H9 (cell line): ENCODE measurements around the gene PLB1. TPM values are rescaled to one million over a fixed set of nuclear protein-coding genes. Genes with fewer than 3 reads are reported as not detected.

Source experiments
- DNase-seq: peaks from one replicate; pipeline ENCODE4 v3.0.0-alpha.2; 2017
- H2AFZ ChIP-seq: one replicate; pipeline ENCODE4 v1.6.1; 2013; ENCODE audit warnings: mild to moderate bottlenecking, low read length, control low read depth, moderate library complexity
- H2AK5ac ChIP-seq: 2 replicates; pipeline ENCODE4 v1.6.1; 2013; ENCODE audit warnings: low read length, control low read depth, mixed read lengths; ENCODE audit not compliant: insufficient read length
- H2BK120ac ChIP-seq: one replicate; pipeline ENCODE4 v1.6.1; 2013; ENCODE audit warnings: low read depth, mild to moderate bottlenecking, low read length, control low read depth, inconsistent platforms; ENCODE audit not compliant: poor library complexity, severe bottlenecking
- H2BK12ac ChIP-seq: 2 replicates; pipeline ENCODE4 v1.6.1; 2013; ENCODE audit warnings: low read length, control low read depth, mixed read lengths, low read depth; ENCODE audit not compliant: insufficient read length
- H2BK15ac ChIP-seq: 2 replicates; pipeline ENCODE4 v1.6.1; 2013; ENCODE audit warnings: low read depth, low read length, control low read depth
- H2BK20ac ChIP-seq: one replicate; pipeline ENCODE4 v1.6.1; 2013; ENCODE audit warnings: low read depth, mild to moderate bottlenecking, low read length, control low read depth, inconsistent platforms; ENCODE audit not compliant: poor library complexity, severe bottlenecking
- H2BK5ac ChIP-seq: 2 replicates; pipeline ENCODE4 v1.6.1; 2013; ENCODE audit warnings: low read length, control low read depth, mixed read lengths; ENCODE audit not compliant: insufficient read length
- H3K14ac ChIP-seq: 2 replicates; pipeline ENCODE4 v1.6.1; 2013; ENCODE audit warnings: low read length, control low read depth; ENCODE audit not compliant: insufficient read depth
- H3K18ac ChIP-seq: 2 replicates; pipeline ENCODE4 v1.6.1; 2013; ENCODE audit warnings: low read depth, mild to moderate bottlenecking, mixed read lengths, low read length, control low read depth; ENCODE audit not compliant: insufficient read length
- H3K23ac ChIP-seq: 2 replicates; pipeline ENCODE4 v1.6.1; 2013; ENCODE audit warnings: low read length, control low read depth, mixed read lengths, low read depth; ENCODE audit not compliant: insufficient read length
- H3K23me2 ChIP-seq: 2 replicates; pipeline ENCODE4 v1.6.1; 2013; ENCODE audit warnings: low read depth, mild to moderate bottlenecking, mixed read lengths, low read length, control low read depth; ENCODE audit not compliant: insufficient read length, poor library complexity, severe bottlenecking
- H3K27ac ChIP-seq: 2 replicates; pipeline ENCODE4 v1.5.1; 2013; ENCODE audit warnings: low read length, control low read depth, mixed read lengths, low read depth; ENCODE audit not compliant: insufficient read length
- H3K27me3 ChIP-seq: 2 replicates; pipeline ENCODE4 v1.6.1; 2013; ENCODE audit warnings: low read length, control low read depth, inconsistent platforms; ENCODE audit not compliant: insufficient read depth
- H3K4ac ChIP-seq: 2 replicates; pipeline ENCODE4 v1.6.1; 2013; ENCODE audit warnings: low read depth, mild to moderate bottlenecking, control low read depth, inconsistent platforms, low read length, moderate library complexity
- H3K4me1 ChIP-seq: 2 replicates; pipeline ENCODE4 v1.6.1; 2013; ENCODE audit warnings: low read length, control low read depth, inconsistent platforms; ENCODE audit not compliant: insufficient read depth
- H3K4me2 ChIP-seq: 2 replicates; pipeline ENCODE4 v1.6.1; 2013; ENCODE audit warnings: low read length, control low read depth, mixed read lengths; ENCODE audit not compliant: insufficient read length, insufficient read depth
- H3K56ac ChIP-seq: 2 replicates; pipeline ENCODE4 v1.6.1; 2013; ENCODE audit warnings: low read depth, mild to moderate bottlenecking, mixed read lengths, low read length, control low read depth; ENCODE audit not compliant: insufficient read length
- H3K79me1 ChIP-seq: 2 replicates; pipeline ENCODE4 v1.6.1; 2013; ENCODE audit warnings: low read depth, mild to moderate bottlenecking, moderate library complexity, low read length, control low read depth, inconsistent platforms; ENCODE audit not compliant: insufficient read depth, poor library complexity, severe bottlenecking
- H3K79me2 ChIP-seq: 2 replicates; pipeline ENCODE4 v1.6.1; 2013; ENCODE audit warnings: low read length, control low read depth, inconsistent platforms; ENCODE audit not compliant: insufficient read depth
- H3K9ac ChIP-seq: 2 replicates; pipeline ENCODE4 v1.6.1; 2013; ENCODE audit warnings: low read length, control low read depth, mixed read lengths; ENCODE audit not compliant: insufficient read length; ENCODE audit errors: extremely low read depth
- H3K9me3 ChIP-seq: one replicate; pipeline ENCODE4 v1.6.1; 2013; ENCODE audit warnings: low read depth, low read length, inconsistent platforms; ENCODE audit not compliant: control insufficient read depth
- H3T11ph ChIP-seq: one replicate; pipeline ENCODE4 v1.6.1; 2013; ENCODE audit warnings: mild to moderate bottlenecking, low read length, control low read depth, inconsistent platforms
- H4K20me1 ChIP-seq: one replicate; pipeline ENCODE4 v1.6.1; 2013; ENCODE audit not compliant: control insufficient read depth, insufficient read length, insufficient read depth
- H4K5ac ChIP-seq: 2 replicates; pipeline ENCODE4 v1.6.1; 2013; ENCODE audit warnings: low read depth, mild to moderate bottlenecking, mixed read lengths, low read length, control low read depth; ENCODE audit not compliant: insufficient read length
- H4K8ac ChIP-seq: replicated peaks from 2 replicates; pipeline ENCODE4 v1.6.1; 2013; ENCODE audit warnings: low read length, control low read depth, mixed read lengths, low read depth; ENCODE audit not compliant: insufficient read length
- H4K91ac ChIP-seq: 2 replicates; pipeline ENCODE4 v1.6.1; 2013; ENCODE audit warnings: low read depth, mild to moderate bottlenecking, moderate library complexity, mixed read lengths, low read length, control low read depth; ENCODE audit not compliant: insufficient read length
- H3K27ac Mint-ChIP-seq, 3 experiments: 2 replicates in 2 of 3; 3 replicates in 1 of 3; pipeline ENCODE4 v1.8.0; 2020 to 2021; ENCODE audit warnings: mixed read lengths in 3 of 3, mild to moderate bottlenecking in 1 of 3, moderate library complexity in 1 of 3
- H3K27me3 Mint-ChIP-seq: 2 replicates; pipeline ENCODE4 v1.8.0; 2021; ENCODE audit warnings: low read depth, mild to moderate bottlenecking, moderate library complexity, mixed read lengths
- H3K36me3 Mint-ChIP-seq, 3 experiments: 2 replicates in 2 of 3; 3 replicates in 1 of 3; pipeline ENCODE4 v1.8.0; 2020 to 2021; ENCODE audit warnings: low read depth in 3 of 3, mixed read lengths in 3 of 3; ENCODE audit not compliant: insufficient read depth in 1 of 3
- H3K4me1 Mint-ChIP-seq, 2 experiments: 2 replicates each; pipeline ENCODE4 v1.8.0; 2020; ENCODE audit warnings: mixed read lengths in 2 of 2
- H3K4me3 Mint-ChIP-seq, 2 experiments: 2 replicates in 1 of 2; 3 replicates in 1 of 2; pipeline ENCODE4 v1.8.0; 2020 to 2021; ENCODE audit warnings: mild to moderate bottlenecking in 2 of 2, mixed read lengths in 2 of 2, moderate library complexity in 1 of 2
- H3K9me3 Mint-ChIP-seq, 2 experiments: 2 replicates in 1 of 2; 3 replicates in 1 of 2; pipeline ENCODE4 v1.8.0; 2020; ENCODE audit warnings: mild to moderate bottlenecking in 2 of 2, mixed read lengths in 2 of 2, moderate library complexity in 1 of 2
- WGBS: extraction: QIAGEN DNeasy Blood & Tissue Kit; methylation state at CpG from one replicate; pipeline ENCODE4 v1.1.7; 2013; ENCODE audit warnings: missing lambda C conversion rate, low lambda C conversion rate, mixed read lengths; ENCODE audit not compliant: insufficient read length; ENCODE audit errors: extremely low coverage; 5-methylcytosine and 5-hydroxymethylcytosine counted together
- total RNA-seq: library from RNA; stranded (reverse); gene quantifications from 2 replicates; pipeline ENCODE4 v1.2.1, GENCODE V29; 2021
- TF ChIP-seq, protein P1 (sequence below): fragments of 200-600 bp; sonication (generic); conservative IDR thresholded peaks from 3 replicates; pipeline ENCODE4 v1.8.0; 2021; ENCODE audit warnings: antibody characterized with exemption, mild to moderate bottlenecking

The PLB1 gene
- total RNA-seq, 1 experiment from 2014 or later, result not detected

DNA sequence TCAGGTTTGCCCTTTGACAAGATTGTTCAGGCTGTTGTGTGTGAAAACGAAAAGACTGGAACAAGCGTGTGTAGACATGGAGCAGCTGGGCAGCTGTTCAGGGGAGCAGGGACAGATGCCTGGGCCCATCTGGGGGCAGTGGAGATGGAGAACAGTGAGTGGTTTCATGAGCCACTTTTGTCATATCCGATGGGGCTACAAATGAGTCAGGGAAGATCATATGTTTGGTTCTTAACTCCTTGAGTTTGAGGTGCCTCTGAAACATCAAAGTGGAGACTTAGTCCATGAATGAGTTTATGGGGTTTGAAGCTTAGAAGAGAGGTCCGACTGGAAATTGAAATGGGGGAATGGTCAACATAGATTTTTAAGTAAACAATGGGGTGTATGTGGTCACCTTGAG lies 9.3 kb upstream of the PLB1 start:
- H3K27me3 ChIP-seq, result no peaks in the 10 kb centered on the region
- H4K20me1 ChIP-seq, result peaks cover 4% of the 10 kb centered on the region
- H2BK15ac ChIP-seq, result no peak overlapping the region
- H3K79me1 ChIP-seq, result no peaks in the 10 kb centered on the region
- no peak overlapping the region for H3K14ac ChIP-seq
- no peak overlapping the region for H2BK120ac ChIP-seq
- TF ChIP-seq, protein P1, sequence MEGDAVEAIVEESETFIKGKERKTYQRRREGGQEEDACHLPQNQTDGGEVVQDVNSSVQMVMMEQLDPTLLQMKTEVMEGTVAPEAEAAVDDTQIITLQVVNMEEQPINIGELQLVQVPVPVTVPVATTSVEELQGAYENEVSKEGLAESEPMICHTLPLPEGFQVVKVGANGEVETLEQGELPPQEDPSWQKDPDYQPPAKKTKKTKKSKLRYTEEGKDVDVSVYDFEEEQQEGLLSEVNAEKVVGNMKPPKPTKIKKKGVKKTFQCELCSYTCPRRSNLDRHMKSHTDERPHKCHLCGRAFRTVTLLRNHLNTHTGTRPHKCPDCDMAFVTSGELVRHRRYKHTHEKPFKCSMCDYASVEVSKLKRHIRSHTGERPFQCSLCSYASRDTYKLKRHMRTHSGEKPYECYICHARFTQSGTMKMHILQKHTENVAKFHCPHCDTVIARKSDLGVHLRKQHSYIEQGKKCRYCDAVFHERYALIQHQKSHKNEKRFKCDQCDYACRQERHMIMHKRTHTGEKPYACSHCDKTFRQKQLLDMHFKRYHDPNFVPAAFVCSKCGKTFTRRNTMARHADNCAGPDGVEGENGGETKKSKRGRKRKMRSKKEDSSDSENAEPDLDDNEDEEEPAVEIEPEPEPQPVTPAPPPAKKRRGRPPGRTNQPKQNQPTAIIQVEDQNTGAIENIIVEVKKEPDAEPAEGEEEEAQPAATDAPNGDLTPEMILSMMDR, result no peak
- no peak overlapping the region for H2BK12ac ChIP-seq
- H3K56ac ChIP-seq, result no peak overlapping the region
- no CpG with 5 or more reads among the region's 4 CpGs for WGBS
- H4K91ac ChIP-seq, result no peak overlapping the region
- no peaks in the 10 kb centered on the region for H3K4me1 ChIP-seq
- no peak overlapping the region for H3T11ph ChIP-seq
- H3K9me3 Mint-ChIP-seq, result no peaks in the 10 kb centered on the region; a peak in 2 of 5 replicates
- H3K4me3 Mint-ChIP-seq, result no peak overlapping the region
- H3K18ac ChIP-seq, result no peak overlapping the region
- H4K5ac ChIP-seq, result no peak overlapping the region
- no peak overlapping the region for H3K4me2 ChIP-seq
- no peak overlapping the region for H3K4ac ChIP-seq
- H3K27ac ChIP-seq, result no peak overlapping the region
- H2AK5ac ChIP-seq, result no peak overlapping the region
- H2BK5ac ChIP-seq, result no peak overlapping the region
- H3K23me2 ChIP-seq, result no peaks in the 10 kb centered on the region
- no peak overlapping the region for H2AFZ ChIP-seq
- no peak for DNase-seq
- no peaks in the 10 kb centered on the region for H3K9me3 ChIP-seq
- no peak overlapping the region for H3K27ac Mint-ChIP-seq
- no peak overlapping the region for H3K23ac ChIP-seq
- H3K79me2 ChIP-seq, result no peaks in the 10 kb centered on the region
- peaks cover 7% of the 10 kb centered on the region in 2 experiments; a peak in 3 of 4 replicates for H3K4me1 Mint-ChIP-seq
- H3K27me3 Mint-ChIP-seq, result peaks cover 3% of the 10 kb centered on the region; the same call in 1 of the 2 replicates
- H3K9ac ChIP-seq, result no peak overlapping the region
- no peak overlapping the region for H4K8ac ChIP-seq
- no peak overlapping the region for H2BK20ac ChIP-seq
- no peaks in the 10 kb centered on the region for H3K36me3 Mint-ChIP-seq
